NT2/D1 (cell line): ENCODE data around the gene METRNL.

Experiments
- SUZ12 ChIP-seq: IDR thresholded peaks from 2 replicates; pipeline ENCODE4 v1.6.1; 2011; ENCODE audit not compliant: insufficient read length, insufficient read depth; ENCODE audit errors: extremely low read depth
- ZNF274 ChIP-seq: IDR thresholded peaks from 2 replicates; pipeline ENCODE4 v1.6.1; 2011; ENCODE audit warnings: mild to moderate bottlenecking, low read depth, low read length

GRCh38 chr17:83086199-83086880, 6.9 kb downstream of the METRNL start:
- TF ChIP-seq SUZ12 (no peak), ZNF274 (no peak)
